ENCODE results near the gene MFSD12. TPM values are rescaled to one million over a fixed set of nuclear protein-coding genes. Genes with fewer than 3 reads are reported as not detected.

Gene MFSD12
- polyA plus RNA-seq (ENCODE audit: insufficient read length), result 55.8 TPM
- long read RNA-seq, donor 1, transcript MFSD12-215 (1 exons, 688 nt), result minor isoform, 8 of 47 reads
- long read RNA-seq, donor 1, transcript MFSD12-201 (10 exons, 2,124 nt), result minor isoform, 7 of 47 reads
- long read RNA-seq, donor 1, transcript MFSD12-204 (1 exons, 1,769 nt), result major isoform, 25 of 47 reads
- long read RNA-seq, donor 1, partial matches to known transcripts, result 5 of 47 reads
- long read RNA-seq, donor 1, other reads (novel, unspliced or antisense), result 0 of 47 reads
- long read RNA-seq, donor 2, transcript MFSD12-204 (1 exons, 1,769 nt), result major isoform, 27 of 38 reads
- long read RNA-seq, donor 2, transcript MFSD12-201 (10 exons, 2,124 nt), result minor isoform, 6 of 38 reads
- long read RNA-seq, donor 2, transcript MFSD12-215 (1 exons, 688 nt), result minor isoform, 5 of 38 reads
- long read RNA-seq, donor 2, partial matches to known transcripts, result 0 of 38 reads
- long read RNA-seq, donor 2, other reads (novel, unspliced or antisense), result 0 of 38 reads
- long read RNA-seq, donor 3, transcript MFSD12-215 (1 exons, 688 nt), result minor isoform, 6 of 78 reads
- long read RNA-seq, donor 3, transcript MFSD12-204 (1 exons, 1,769 nt), result major isoform, 24 of 78 reads
- long read RNA-seq, donor 3, partial matches to known transcripts, result 47 of 78 reads
- long read RNA-seq, donor 3, other reads (novel, unspliced or antisense), result 0 of 78 reads
- long read RNA-seq, donor 4, transcript MFSD12-204 (1 exons, 1,769 nt), result major isoform, 5 of 6 reads
- long read RNA-seq, donor 4, partial matches to known transcripts, result 0 of 6 reads
- long read RNA-seq, donor 4, other reads (novel, unspliced or antisense), result 0 of 6 reads
- long read RNA-seq, donor 5, transcript MFSD12-215 (1 exons, 688 nt), result minor isoform, 6 of 26 reads
- long read RNA-seq, donor 5, transcript MFSD12-204 (1 exons, 1,769 nt), result major isoform, 12 of 26 reads
- long read RNA-seq, donor 5, transcript MFSD12-201 (10 exons, 2,124 nt), result minor isoform, 8 of 26 reads
- long read RNA-seq, donor 5, partial matches to known transcripts, result 0 of 26 reads
- long read RNA-seq, donor 5, other reads (novel, unspliced or antisense), result 0 of 26 reads
- long read RNA-seq, donor 6, transcript MFSD12-215 (1 exons, 688 nt), result minor isoform, 9 of 39 reads
- long read RNA-seq, donor 6, transcript MFSD12-201 (10 exons, 2,124 nt), result minor isoform, 8 of 39 reads
- long read RNA-seq, donor 6, transcript MFSD12-204 (1 exons, 1,769 nt), result major isoform, 22 of 39 reads
- long read RNA-seq, donor 6, partial matches to known transcripts, result 0 of 39 reads
- long read RNA-seq, donor 6, other reads (novel, unspliced or antisense), result 0 of 39 reads
- long read RNA-seq, donor 7, transcript MFSD12-215 (1 exons, 688 nt), result minor isoform, 7 of 49 reads
- long read RNA-seq, donor 7, transcript MFSD12-204 (1 exons, 1,769 nt), result major isoform, 31 of 49 reads
- long read RNA-seq, donor 7, transcript MFSD12-201 (10 exons, 2,124 nt), result minor isoform, 11 of 49 reads
- long read RNA-seq, donor 7, partial matches to known transcripts, result 0 of 49 reads
- long read RNA-seq, donor 7, other reads (novel, unspliced or antisense), result 0 of 49 reads
- long read RNA-seq, donor 8, transcript MFSD12-204 (1 exons, 1,769 nt), result major isoform, 6 of 14 reads
- long read RNA-seq, donor 8, partial matches to known transcripts, result 0 of 14 reads
- long read RNA-seq, donor 8, other reads (novel, unspliced or antisense), result 0 of 14 reads

DNA sequence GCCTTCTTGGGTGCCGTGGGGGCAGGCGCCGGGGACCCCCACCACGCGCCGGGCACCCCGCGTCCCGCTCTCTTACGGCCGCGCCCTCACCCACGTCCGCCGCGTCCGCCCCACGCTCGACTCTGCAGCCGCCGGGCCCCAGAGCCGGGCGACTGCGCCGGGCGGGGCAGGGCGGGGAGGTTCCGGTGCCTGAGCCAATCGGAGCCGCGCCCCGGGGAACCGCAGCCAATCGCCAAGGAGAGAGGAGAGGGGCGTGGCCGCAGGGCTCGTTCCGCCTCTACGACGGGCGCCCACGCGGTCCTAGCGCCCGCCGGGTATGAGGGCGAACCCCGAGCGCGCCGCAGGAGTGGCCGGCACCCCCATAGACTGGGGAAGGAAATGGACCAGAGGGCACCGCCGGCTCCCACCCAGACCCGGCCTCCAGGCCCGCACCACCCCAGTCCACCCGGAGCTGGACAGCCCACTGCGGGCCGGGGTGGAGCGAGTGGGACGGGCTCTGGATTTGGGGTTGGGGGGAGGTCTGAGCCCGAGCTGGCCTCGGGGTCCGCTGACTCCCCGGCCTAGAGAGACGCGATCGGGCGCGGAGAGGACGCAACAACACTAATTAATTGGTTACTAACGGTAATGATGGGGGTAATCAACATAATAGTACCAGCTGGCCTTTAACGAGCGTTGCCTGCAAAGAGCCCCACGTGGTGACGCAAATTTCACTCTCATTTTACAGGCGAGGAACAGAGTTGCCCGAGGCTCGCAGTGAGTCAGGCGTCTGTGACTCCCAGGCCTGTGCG lies at the start of gene MFSD12:
Gene MFSD12, minus strand, starts transcription at position 126 of the 788 bp plus-strand sequence. CDS start 183 bp downstream, outside the sequence.
- DNase-seq, result peak; percentile 91

DNA sequence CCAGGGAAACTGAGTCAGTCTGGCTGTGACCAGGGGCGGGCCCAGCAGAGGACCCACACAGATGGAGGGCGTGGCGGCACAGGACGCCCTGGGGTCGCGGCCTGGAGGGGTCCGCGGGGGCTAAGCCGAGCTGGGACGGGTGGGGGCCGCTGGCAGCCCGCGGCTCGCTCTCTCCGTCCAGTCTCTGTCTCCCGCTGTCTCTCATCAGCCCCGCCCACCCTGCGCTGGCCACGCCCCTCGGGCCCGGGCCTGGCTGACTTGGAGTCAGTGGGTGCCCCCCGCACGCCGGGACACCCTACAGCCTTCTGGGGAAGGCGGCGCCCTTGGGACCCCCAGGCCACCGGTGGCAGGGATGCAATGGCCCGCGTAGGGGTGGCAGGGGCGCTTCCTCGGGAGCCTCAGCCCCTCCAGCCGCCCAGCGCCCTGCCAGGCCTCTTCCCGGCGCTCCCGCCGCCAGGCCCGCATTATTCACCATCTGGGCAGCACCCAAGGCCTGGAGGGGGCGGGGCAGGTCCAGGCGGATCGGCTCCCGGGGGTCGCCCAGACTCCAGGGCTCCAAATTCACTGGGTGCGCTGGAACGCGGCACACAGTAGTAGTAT lies 49.4 kb upstream of the MFSD12 start, which contains the start of gene TBXA2R:
Gene TBXA2R, minus strand, starts transcription at position 186 of the 600 bp plus-strand sequence. CDS start 6,241 bp downstream, outside the sequence.
- no peak for DNase-seq

GRCh38 chr19:3606174-3606689 lies 48.8 kb upstream of the MFSD12 start:
- no peak for DNase-seq

DNA sequence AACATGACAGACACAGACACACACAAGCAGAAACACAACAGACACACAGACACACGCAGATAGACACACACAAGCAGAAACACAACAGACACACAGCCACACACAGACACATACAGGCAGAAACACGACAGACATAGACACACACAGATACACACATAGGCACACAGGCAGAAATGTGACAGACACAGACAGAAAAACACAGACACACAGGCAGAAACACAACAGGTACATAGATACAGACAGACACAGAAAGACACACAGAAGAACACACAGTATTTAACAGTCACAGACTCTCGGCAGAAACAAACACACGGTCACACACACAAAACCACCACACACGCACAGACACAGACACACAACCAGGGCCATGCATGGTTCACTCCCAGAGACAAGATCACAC lies 48.4 kb upstream of the MFSD12 start:
- DNase-seq, result no peak

- DNase-seq, result no peak
These were observed 48.0 kb upstream of the MFSD12 start for GRCh38 chr19:3605361-3605760.

DNA sequence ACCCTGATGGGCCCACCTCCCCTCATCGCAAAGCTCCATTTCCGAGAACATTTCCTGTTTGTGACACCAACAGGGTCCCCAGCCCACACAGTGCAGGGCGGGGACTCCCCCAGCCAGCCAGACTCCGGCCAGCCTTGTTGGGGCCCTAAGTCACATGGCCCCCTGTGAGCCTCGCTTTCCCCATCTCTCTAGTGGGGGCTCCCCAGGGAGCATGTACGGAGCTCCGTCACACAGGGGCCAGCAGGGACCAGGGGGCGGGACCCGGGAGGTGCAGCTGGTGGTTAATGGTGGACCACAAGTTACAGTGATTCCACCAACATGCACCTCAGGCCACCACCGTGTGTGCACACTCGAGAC lies 47.6 kb upstream of the MFSD12 start:
- no peak for DNase-seq

- no peak for DNase-seq
These were observed 47.0 kb upstream of the MFSD12 start for GRCh38 chr19:3604227-3604986.

DNA sequence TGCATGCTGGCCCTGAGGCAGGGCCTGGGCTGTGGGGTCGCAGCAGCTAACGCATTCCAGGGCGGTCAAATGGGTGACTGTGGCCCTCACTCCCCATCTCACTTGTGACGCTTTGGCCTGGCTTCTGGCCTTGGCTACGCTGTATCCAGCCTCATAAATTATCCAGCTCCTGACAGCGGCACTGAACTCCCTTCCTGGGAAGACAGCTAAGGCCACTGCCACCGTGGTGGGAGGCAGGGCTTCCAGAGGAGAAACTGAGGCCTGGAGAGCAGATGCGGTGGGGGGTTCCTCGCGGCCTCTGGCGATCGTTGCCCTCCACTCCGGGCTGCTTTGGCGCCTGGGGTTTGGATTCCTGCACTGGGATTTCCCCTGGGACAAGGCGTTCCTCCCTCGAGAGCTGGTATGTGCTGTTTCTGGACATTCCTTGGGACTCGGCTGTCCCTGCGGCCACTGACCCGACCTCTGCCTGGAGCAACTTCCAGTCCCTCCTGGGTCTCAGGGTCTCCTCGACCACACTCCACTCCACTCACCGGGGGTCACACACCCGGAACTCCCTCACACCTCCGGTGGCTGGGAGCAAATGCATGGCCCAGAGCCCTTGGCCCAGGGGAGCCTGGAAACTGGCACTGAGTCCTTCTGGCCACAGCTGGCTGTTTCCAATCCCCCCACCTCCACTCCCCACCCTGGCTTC lies 45.9 kb upstream of the MFSD12 start:
- no peak for DNase-seq

- no peak for DNase-seq
These were observed 43.6 kb upstream of the MFSD12 start for GRCh38 chr19:3601021-3601420.

GRCh38 chr19:3599776-3600187 lies 42.4 kb upstream of the MFSD12 start:
- DNase-seq, result no peak

DNA sequence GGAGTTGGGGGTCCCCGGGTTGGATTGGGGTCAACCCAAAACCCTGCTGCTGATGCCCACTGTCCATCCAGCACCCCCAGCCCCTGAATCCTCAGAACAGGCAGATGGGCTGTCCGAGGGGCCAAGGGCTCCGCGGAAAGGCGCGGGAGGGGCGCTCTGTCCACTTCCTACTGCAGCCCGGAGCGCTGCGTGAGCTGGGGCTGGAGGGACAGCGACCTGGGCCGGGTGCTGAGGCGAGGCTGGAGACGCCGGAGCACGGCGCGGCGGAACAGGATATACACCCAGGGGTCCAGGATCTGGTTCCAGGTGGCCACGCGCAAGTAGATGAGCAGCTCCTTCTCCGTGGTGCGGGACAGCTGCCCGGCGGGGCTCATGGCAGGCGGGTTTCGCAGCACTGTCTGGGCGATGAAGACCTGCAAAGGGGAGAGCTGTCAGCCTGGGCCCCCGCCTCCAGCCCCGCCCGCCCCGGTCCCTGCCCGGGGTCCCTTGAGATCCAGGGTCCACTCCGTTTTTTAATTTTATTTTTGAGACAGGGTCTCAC lies 38.2 kb upstream of the MFSD12 start:
- no peak for DNase-seq

DNA sequence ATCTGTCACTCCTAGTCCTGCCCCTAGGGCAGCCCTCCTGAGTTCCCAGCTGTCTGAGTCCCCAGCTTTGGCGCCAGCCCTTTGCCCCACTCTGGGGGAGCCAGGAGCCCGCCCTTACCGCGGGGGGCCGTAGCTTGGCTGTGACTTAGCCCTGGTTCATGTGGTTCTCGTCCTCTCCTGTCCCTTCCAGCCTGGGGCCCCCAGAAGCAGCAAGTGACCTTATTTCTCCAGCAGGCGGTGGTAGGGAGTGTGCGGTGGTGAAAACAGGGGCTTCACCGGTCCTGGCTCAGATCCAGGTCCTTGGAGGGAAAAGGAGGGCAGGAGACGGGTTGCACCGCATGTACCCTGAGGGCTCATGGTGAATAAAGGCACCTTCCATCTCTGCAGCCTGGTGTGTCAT lies 35.8 kb upstream of the MFSD12 start:
- DNase-seq, result no peak

- no peak for DNase-seq
These were observed 34.7 kb upstream of the MFSD12 start for GRCh38 chr19:3591876-3592613.

- DNase-seq, result no peak
These were observed 33.7 kb upstream of the MFSD12 start for GRCh38 chr19:3590991-3591659.

DNA sequence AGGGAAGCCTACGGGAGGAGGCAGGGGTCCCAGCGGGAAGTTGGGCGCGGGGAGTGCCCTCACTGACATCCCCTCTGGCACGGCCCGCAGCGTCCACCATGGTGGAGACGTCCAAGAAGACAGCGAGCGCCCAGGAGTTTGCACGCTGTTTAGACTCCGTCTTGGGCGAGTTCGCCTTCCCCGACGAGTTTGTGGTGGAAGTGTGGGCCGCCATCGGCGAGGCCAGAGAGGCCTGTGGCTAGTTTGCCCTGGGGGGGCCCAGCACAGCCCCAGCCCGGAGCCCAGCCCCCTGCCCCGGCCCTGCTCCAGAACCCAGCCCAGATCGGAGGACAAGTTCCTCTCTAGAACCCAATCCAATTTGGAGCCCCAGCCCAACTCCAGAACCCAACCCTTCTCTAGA lies 32.6 kb upstream of the MFSD12 start:
- no peak for DNase-seq

- no peak for DNase-seq
These were observed 32.1 kb upstream of the MFSD12 start for GRCh38 chr19:3589439-3589838.

Measured in left kidney (tissue), 8 donors.